ENCODE measurements around the gene TMTC2.

Gene TMTC2

GRCh38 chr12:82858534-82858917 is 171.8 kb downstream of the TMTC2 start:
- H3K27me3 ChIP-seq (ENCODE audit: insufficient read depth, poor library complexity, severe bottlenecking), result no peaks in the 10 kb centered on the region
- DNase-seq (ENCODE audit: low spot score) (no peak), ATAC-seq (ENCODE audit: low read depth) (no peak)
- H3K9me3 ChIP-seq (ENCODE audit: severe bottlenecking), result no peaks in the 10 kb centered on the region
- H3K27ac ChIP-seq (ENCODE audit: poor library complexity, severe bottlenecking), result no peak overlapping the region
- TF ChIP-seq CTCF (IDR thresholded peaks at IDR 0.05; ENCODE audit: poor library complexity, severe bottlenecking), result no peak
- no peaks in the 10 kb centered on the region for H3K4me1 ChIP-seq (ENCODE audit: insufficient read depth, poor library complexity, severe bottlenecking)
- no peaks in the 10 kb centered on the region for H3K36me3 ChIP-seq (ENCODE audit: low read depth)
- H3K4me3 ChIP-seq (ENCODE audit: severe bottlenecking), result no peak overlapping the region

- H3K9me3 ChIP-seq (ENCODE audit: severe bottlenecking), result no peaks in the 10 kb centered on the region
- no peak overlapping the region for H3K4me3 ChIP-seq (ENCODE audit: severe bottlenecking)
- H3K27ac ChIP-seq (ENCODE audit: poor library complexity, severe bottlenecking), result no peak overlapping the region
- no peaks in the 10 kb centered on the region for H3K4me1 ChIP-seq (ENCODE audit: insufficient read depth, poor library complexity, severe bottlenecking)
- no peak for ATAC-seq (ENCODE audit: low read depth)
- no peak for TF ChIP-seq CTCF (IDR thresholded peaks at IDR 0.05; ENCODE audit: poor library complexity, severe bottlenecking)
- no peaks in the 10 kb centered on the region for H3K36me3 ChIP-seq (ENCODE audit: low read depth)
- DNase-seq (ENCODE audit: low spot score), result no peak
- H3K27me3 ChIP-seq (ENCODE audit: insufficient read depth, poor library complexity, severe bottlenecking), result no peaks in the 10 kb centered on the region
Observed at GRCh38 chr12:82862069-82862841, 175.5 kb downstream of the TMTC2 start.

- Histone ChIP-seq H3K9me3 (ENCODE audit: severe bottlenecking) (no peaks in the 10 kb centered on the region), H3K4me1 (ENCODE audit: insufficient read depth, poor library complexity, severe bottlenecking) (no peaks in the 10 kb centered on the region), H3K4me3 (ENCODE audit: severe bottlenecking) (no peak overlapping the region), H3K36me3 (ENCODE audit: low read depth) (no peaks in the 10 kb centered on the region), H3K27ac (ENCODE audit: poor library complexity, severe bottlenecking) (no peak overlapping the region), H3K27me3 (ENCODE audit: insufficient read depth, poor library complexity, severe bottlenecking) (no peaks in the 10 kb centered on the region)
- ATAC-seq (ENCODE audit: low read depth) (no peak), DNase-seq (ENCODE audit: low spot score) (no peak)
- TF ChIP-seq CTCF (IDR thresholded peaks at IDR 0.05; ENCODE audit: poor library complexity, severe bottlenecking), result no peak
Observed at GRCh38 chr12:82862876-82863649, 176.4 kb downstream of the TMTC2 start.

GRCh38 chr12:82866227-82866775 is 179.6 kb downstream of the TMTC2 start:
- H3K4me3 ChIP-seq (ENCODE audit: severe bottlenecking), result no peak overlapping the region
- no peak for TF ChIP-seq CTCF (IDR thresholded peaks at IDR 0.05; ENCODE audit: poor library complexity, severe bottlenecking)
- H3K27ac ChIP-seq (ENCODE audit: poor library complexity, severe bottlenecking), result no peak overlapping the region
- no peak for DNase-seq (ENCODE audit: low spot score)
- no peaks in the 10 kb centered on the region for H3K36me3 ChIP-seq (ENCODE audit: low read depth)
- no peaks in the 10 kb centered on the region for H3K4me1 ChIP-seq (ENCODE audit: insufficient read depth, poor library complexity, severe bottlenecking)
- H3K9me3 ChIP-seq (ENCODE audit: severe bottlenecking), result no peaks in the 10 kb centered on the region
- no peaks in the 10 kb centered on the region for H3K27me3 ChIP-seq (ENCODE audit: insufficient read depth, poor library complexity, severe bottlenecking)
- ATAC-seq (ENCODE audit: low read depth), result no peak
